ENCODE measurements around the gene GUCD1.

GUCD1 gene

GRCh38 chr22:24501301-24502005 lies 53.5 kb downstream of the GUCD1 start:
- no peak for DNase-seq

DNA sequence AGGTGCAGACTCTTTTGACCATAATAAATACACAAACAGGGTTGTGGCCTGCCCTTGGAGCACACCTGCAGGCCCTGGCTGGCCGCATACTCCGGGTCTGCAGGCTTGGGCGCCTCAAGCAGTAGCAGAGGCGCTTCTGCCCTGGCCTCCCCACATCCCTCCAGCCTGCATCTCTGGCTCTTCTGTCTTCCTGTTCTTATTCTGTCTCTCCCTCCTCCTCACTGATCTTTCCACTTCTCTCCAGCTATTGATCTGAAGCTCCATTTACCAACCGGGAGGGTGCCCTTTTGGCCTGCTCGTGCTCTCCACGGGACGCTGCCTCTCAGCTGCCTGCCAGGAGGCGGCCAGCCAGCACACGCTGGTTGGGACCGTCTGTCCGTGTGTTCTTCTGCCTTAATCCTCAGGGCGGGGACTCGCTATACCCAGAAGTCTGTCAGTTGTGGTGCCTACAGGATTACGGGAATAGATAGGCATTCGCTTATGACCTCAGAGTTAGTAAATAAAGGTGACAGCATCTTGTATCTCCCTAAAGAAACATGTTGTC lies 54.6 kb downstream of the GUCD1 start:
- DNase-seq: no peak

GRCh38 chr22:24499706-24500276 lies 55.1 kb downstream of the GUCD1 start:
- no peak for DNase-seq

- no peak for DNase-seq
These were observed 56.1 kb downstream of the GUCD1 start for GRCh38 chr22:24498824-24499223.

DNA sequence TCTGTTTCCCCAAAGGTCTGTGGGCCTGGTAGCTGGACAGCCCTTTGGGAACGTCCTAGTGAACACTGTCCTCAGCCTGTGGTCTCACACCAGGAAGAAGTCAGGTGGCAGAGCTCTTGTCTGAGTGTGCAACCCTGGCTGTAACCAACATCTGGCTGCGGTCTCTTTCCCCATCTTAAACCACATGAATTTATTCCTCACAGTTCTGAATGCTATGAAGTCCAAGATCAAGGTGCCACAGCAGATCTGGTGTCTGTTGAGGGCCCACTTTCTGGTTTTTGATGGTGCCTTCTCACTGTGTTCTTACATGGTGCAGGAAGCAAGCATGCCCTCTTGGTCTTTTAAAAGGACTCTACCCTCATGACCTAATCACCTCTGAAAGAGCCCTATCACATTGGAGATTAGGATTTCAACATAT lies 57.1 kb downstream of the GUCD1 start:
- no peak for DNase-seq

GRCh38 chr22:24496661-24497060 lies 58.3 kb downstream of the GUCD1 start:
- DNase-seq: no peak

- no peak for DNase-seq
These were observed 58.7 kb downstream of the GUCD1 start for GRCh38 chr22:24496234-24496633.

DNA sequence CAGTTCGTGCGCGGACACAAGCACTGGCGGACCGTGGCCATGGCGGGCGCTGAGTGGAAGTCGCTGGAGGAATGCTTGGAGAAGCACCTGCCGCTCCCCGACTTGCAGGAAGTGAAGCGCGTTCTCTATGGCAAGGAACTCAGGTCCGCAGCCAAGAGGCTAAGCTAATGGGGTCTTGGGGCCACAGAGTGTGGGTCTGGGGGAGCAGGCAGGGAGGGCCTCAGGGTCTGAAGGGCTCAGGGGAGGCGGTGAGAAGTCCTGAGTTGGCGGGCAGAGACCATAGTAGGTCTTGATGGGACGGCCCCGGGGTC lies 59.6 kb downstream of the GUCD1 start:
- DNase-seq: no peak

DNA sequence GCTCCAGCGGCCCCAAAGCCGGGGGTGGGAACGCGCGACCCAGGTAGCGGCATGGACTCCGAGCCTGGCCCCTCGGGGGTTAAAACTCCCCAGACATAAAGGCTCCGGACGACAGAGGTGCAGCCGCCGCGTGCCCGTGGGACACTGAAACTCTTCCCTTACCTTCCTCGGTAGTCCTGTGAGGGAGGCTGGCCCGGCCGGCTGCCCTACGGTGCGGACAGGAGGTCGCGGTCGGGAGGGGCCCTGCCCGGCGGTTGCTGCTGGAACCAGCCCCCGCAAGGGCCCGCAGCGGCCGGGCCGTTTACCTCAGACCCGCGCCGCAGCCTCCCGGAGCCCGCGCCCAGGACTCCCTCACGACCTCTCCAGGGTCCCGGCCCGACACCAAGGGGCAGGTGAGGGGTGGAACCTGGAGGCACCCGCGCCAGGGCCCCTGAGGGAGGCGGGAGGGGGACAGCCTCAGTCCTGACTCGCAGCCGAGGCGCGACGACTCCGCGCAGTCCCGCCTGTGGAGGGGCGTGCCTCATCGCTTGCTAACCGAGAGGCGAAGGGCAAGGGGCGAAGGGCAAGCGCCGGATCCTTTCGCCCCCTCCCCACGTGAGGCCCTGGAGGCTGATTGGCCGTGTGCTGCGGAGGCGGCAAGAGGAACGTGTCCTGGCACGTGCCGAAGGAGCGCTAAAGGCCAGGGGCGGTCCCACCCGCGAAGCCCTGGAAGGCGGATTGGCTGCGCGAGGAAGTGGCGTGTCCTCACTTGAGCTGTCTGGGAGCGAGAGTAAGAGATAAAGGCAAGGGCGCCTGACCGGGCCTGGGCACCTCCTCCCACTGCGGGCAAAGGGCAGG lies 60.2 kb downstream of the GUCD1 start, which contains the start of gene UPB1:
Gene UPB1, plus strand, starts transcription at position 805 of the 837 bp plus-strand sequence. CDS start 72 bp downstream, outside the sequence.
- DNase-seq: no peak

GRCh38 chr22:24494167-24494527 lies 60.8 kb downstream of the GUCD1 start:
- no peak for DNase-seq

GRCh38 chr22:24492391-24492790 lies 62.5 kb downstream of the GUCD1 start:
- DNase-seq: no peak
